A549 treated with Mapracorat at 1 μM for 4 hours (cell line): ENCODE measurements around the gene TMEM62. TPM values are rescaled to one million over a fixed set of nuclear protein-coding genes. Genes with fewer than 3 reads are reported as not detected.

Experiments
- total RNA-seq: library from RNA; stranded (reverse); fragments of 200-300 nt; extraction: Qiagen RNA extraction; gene quantifications from 5 replicates; pipeline ENCODE4 v1.2.3, GENCODE V29; 2022

Gene TMEM62
- 7.2 to 10.6 TPM (median 9.1 TPM) in 5 replicates for total RNA-seq

GRCh38 chr15:43133430-43134156 lies at the start of gene TMEM62:
TMEM62 (plus strand) TSS chr15:43133586; CDS start chr15:43133803, 217 bp downstream.

GRCh38 chr15:43105778-43106485 lies 27.5 kb upstream of the TMEM62 start, which contains the start of gene UBR1:
UBR1 (minus strand) TSS chr15:43106038; CDS start chr15:43106022, 16 bp downstream.

GRCh38 chr15:43185157-43186002 lies 52.0 kb downstream of the TMEM62 start, which contains the start of gene CCNDBP1:
CCNDBP1 (plus strand) TSS chr15:43185403; CDS start chr15:43185499, 96 bp downstream.

GRCh38 chr15:43220991-43221403 lies 87.6 kb downstream of the TMEM62 start, which contains the start of gene EPB42:
EPB42 (minus strand) TSS chr15:43221018; CDS start chr15:43220825, 193 bp downstream.

Other genes with a start within 250 kb of the TMEM62 start
- 1.4 to 2.6 TPM (median 1.6 TPM) in 5 replicates for gene TTBK2, start 212.8 kb upstream of the TMEM62 start, total RNA-seq
- 3.0 to 4.5 TPM (median 4.2 TPM) in 5 replicates for gene UBR1, start 27.5 kb upstream of the TMEM62 start, total RNA-seq
- 24.5 to 29.8 TPM (median 27.6 TPM) in 5 replicates for gene CCNDBP1, start 51.8 kb downstream of the TMEM62 start, total RNA-seq
- gene EPB42, start 87.4 kb downstream of the TMEM62 start, total RNA-seq, result not detected in 5 replicates
- not detected in 5 replicates for gene TGM5, start 133.3 kb downstream of the TMEM62 start, total RNA-seq
- not detected in 5 replicates for gene TGM7, start 168.7 kb downstream of the TMEM62 start, total RNA-seq
- 5.7 to 8.3 TPM (median 6.8 TPM) in 5 replicates for gene LCMT2, start 197.0 kb downstream of the TMEM62 start, total RNA-seq
- 7.1 to 9.5 TPM (median 8.2 TPM) in 5 replicates for gene ZSCAN29, start 237.5 kb downstream of the TMEM62 start, total RNA-seq
- gene TUBGCP4, start 237.5 kb downstream of the TMEM62 start, total RNA-seq, result 3.8 to 8.1 TPM (median 5.9 TPM) in 5 replicates